Measurements from ENCODE around the gene HOXA3. TPM values are rescaled to one million over a fixed set of nuclear protein-coding genes. Genes with fewer than 3 reads are reported as not detected.

Gene HOXA3
- total RNA-seq, 1 experiment from 2014 or later, result 4.5 TPM

DNA sequence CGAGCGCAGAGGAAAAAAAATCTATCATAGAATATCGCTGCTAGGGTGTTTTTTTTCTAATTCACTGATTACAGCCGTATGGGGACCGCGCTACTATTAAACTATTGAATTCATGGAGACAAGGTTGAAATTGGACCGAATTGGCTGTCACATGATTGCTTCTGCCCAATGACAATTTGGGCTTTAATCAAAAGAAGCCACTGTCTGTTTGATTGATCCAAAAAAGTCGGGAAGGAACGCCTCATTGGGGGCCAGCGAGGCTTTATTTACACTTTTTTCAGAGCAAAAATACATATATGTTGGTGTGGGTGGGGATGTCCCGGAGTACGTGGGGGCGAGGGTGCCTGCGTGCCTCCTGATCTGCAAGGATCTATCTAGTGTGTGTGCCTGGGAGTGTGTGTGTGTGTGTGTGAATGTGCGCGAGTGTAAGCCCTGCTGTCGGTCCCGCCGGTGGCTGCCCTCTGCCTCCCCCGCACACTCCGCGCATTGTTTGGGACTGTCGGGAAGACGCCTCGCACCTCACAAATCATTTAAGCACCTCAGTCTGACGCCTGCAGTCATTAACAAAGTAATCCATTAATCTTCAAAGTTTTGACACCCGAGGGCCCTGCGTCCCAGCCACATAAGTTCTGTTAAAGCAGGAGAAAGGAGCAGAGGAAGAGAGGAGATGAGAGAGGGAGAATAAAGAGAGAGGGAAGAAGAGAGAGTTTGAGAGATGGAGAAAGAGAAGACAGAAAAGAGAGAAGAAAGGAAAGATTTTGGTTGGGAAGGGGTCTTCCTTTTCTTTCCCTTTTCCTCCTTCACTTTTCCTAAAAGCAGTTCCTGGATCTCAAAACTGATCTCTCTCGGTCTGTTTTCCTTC is 49.6 kb downstream of the HOXA3 start, which contains the start of gene HOXA2:
HOXA2 (minus strand) TSS at position 103 of the 862 bp plus-strand sequence. CDS start 183 bp downstream, outside the sequence.
- H3K27ac ChIP-seq (ENCODE audit: low read length), result no peak within 1 kb of the TSS
- ChIA-PET POLR2A (ENCODE audit: unreplicated experiment) (no interaction called here), CTCF (no interaction called here)
- no peaks in the 10 kb centered on the region for H3K27me3 ChIP-seq (ENCODE audit: low read length)
- TF ChIP-seq EZH2 (IDR thresholded peaks at IDR 0.05; ENCODE audit: low read length, unreplicated experiment) (no peak), EZH2phosphoT487 (IDR thresholded peaks at IDR 0.05; ENCODE audit: borderline replicate concordance, low read length) (no peak)
- TF ChIP-seq, protein P1, sequence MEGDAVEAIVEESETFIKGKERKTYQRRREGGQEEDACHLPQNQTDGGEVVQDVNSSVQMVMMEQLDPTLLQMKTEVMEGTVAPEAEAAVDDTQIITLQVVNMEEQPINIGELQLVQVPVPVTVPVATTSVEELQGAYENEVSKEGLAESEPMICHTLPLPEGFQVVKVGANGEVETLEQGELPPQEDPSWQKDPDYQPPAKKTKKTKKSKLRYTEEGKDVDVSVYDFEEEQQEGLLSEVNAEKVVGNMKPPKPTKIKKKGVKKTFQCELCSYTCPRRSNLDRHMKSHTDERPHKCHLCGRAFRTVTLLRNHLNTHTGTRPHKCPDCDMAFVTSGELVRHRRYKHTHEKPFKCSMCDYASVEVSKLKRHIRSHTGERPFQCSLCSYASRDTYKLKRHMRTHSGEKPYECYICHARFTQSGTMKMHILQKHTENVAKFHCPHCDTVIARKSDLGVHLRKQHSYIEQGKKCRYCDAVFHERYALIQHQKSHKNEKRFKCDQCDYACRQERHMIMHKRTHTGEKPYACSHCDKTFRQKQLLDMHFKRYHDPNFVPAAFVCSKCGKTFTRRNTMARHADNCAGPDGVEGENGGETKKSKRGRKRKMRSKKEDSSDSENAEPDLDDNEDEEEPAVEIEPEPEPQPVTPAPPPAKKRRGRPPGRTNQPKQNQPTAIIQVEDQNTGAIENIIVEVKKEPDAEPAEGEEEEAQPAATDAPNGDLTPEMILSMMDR (conservative IDR thresholded peaks at IDR 0.05; ENCODE audit: low read depth, low read length), result no peak
- H2AFZ ChIP-seq (ENCODE audit: low read length), result no peak within 1 kb of the TSS
- H3K9me2 ChIP-seq (replicated peaks; ENCODE audit: low read length), result no peaks in the 10 kb centered on the region
- H3K79me2 ChIP-seq (ENCODE audit: low read length), result peaks cover 23% of the 10 kb centered on the region
- no peaks in the 10 kb centered on the region for H4K20me1 ChIP-seq (ENCODE audit: low read length)
- H3K36me3 ChIP-seq (ENCODE audit: low read depth, low read length), result peaks cover 14% of the 10 kb centered on the region; the same call in 1 of the 2 replicates
- no peaks in the 10 kb centered on the region for H3F3A ChIP-seq (ENCODE audit: low read length, unreplicated experiment)
- no TSS peak for BruUV-seq (replicated peaks)
- H3K4me3 ChIP-seq (ENCODE audit: low read length), result no peak within 1 kb of the TSS
- intact Hi-C loops (cut with micrococcal nuclease), result no loop called here
- DNase-seq (no peak), ATAC-seq (no peak)
- no peaks in the 10 kb centered on the region for H3K9me3 ChIP-seq (ENCODE audit: low read length)
- peaks cover 11% of the 10 kb centered on the region for H3K4me1 ChIP-seq (ENCODE audit: insufficient read depth, low read length)
- no peak within 1 kb of the TSS for H3K4me2 ChIP-seq (ENCODE audit: low read length)
- no peak within 1 kb of the TSS for H3K9ac ChIP-seq (ENCODE audit: low read length)

DNA sequence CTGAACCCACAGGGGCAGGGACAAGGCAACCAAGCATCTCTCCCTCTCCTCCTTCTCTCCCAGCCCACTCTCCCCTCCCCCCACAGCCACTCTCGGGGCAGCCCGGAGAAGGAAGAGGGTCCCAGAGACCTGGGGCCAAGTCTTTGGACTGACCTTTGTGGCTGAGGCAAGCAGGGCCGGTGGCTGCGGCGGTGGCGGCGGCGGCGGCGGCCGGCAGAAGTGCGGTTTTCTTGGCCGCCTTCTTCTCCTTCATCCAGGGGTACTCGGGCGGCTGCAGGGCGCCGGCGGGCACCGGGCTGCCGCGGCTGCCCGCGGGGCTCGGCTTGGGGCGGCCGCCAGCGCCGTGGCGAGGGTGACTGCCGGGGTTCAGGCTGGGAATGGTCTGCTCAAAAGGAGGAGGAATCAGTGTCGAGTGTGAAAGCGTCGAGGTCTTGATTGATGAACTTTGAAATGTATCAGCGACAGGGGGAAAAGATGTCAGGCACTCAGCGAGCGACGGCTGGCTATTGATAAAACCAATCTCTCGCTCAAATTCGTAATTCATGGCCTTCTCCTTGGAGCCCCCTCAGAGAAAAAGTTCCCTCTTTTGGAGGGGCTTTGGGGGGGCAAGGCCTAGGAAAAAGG is 50.3 kb downstream of the HOXA3 start:
- POLR2A ChIA-PET (ENCODE audit: unreplicated experiment), result no interaction called here
- Histone ChIP-seq H3K9ac (ENCODE audit: low read length) (no peak overlapping the region), H3K79me2 (ENCODE audit: low read length) (peaks cover 31% of the 10 kb centered on the region), H2AFZ (ENCODE audit: low read length) (no peak overlapping the region), H3K4me1 (ENCODE audit: insufficient read depth, low read length) (peaks cover 11% of the 10 kb centered on the region), H3K27ac (ENCODE audit: low read length) (no peak overlapping the region), H3K36me3 (ENCODE audit: low read depth, low read length) (peaks cover 14% of the 10 kb centered on the region; the same call in 1 of the 2 replicates), H4K20me1 (ENCODE audit: low read length) (no peaks in the 10 kb centered on the region), H3K9me2 (replicated peaks; ENCODE audit: low read length) (no peaks in the 10 kb centered on the region), H3K4me3 (ENCODE audit: low read length) (no peak overlapping the region), H3K27me3 (ENCODE audit: low read length) (no peaks in the 10 kb centered on the region), H3K9me3 (ENCODE audit: low read length) (no peaks in the 10 kb centered on the region), H3F3A (ENCODE audit: low read length, unreplicated experiment) (no peaks in the 10 kb centered on the region), H3K4me2 (ENCODE audit: low read length) (no peak overlapping the region)
- intact Hi-C loops (cut with micrococcal nuclease), result no loop called here
- CTCF ChIA-PET, result no interaction called here
- TF ChIP-seq, protein P1 (conservative IDR thresholded peaks at IDR 0.05; ENCODE audit: low read depth, low read length), result no peak
- TF ChIP-seq EZH2phosphoT487 (IDR thresholded peaks at IDR 0.05; ENCODE audit: borderline replicate concordance, low read length) (no peak), EZH2 (IDR thresholded peaks at IDR 0.05; ENCODE audit: low read length, unreplicated experiment) (no peak)
- no peak for ATAC-seq
- DNase-seq, result no peak
- BruUV-seq (replicated peaks), result no TSS peak

All from PC-3 (cell line).